CD14-positive monocyte (primary cell): ENCODE results near the gene LRIF1. TPM values are rescaled to one million over a fixed set of nuclear protein-coding genes. Genes with fewer than 3 reads are reported as not detected.

Experiments
- DNase-seq, 3 donors: peaks; one replicate each; pipeline ENCODE4 v3.0.0-alpha.2; 2011 to 2022
- H2AFZ ChIP-seq: 2 replicates; pipeline ENCODE4 v1.6.0; 2012; ENCODE audit warnings: mild to moderate bottlenecking, low read depth, low read length, inconsistent platforms; ENCODE audit not compliant: insufficient read depth, poor library complexity, severe bottlenecking
- H3K27ac ChIP-seq, 2 donors: 1 replicate in 1 of 2; 2 replicates in 1 of 2; pipeline ENCODE4 v1.5.1; 2012 to 2013; ENCODE audit warnings: low read length in 2 of 2, control low read depth in 1 of 2, inconsistent platforms in 1 of 2, low read depth in 1 of 2, mild to moderate bottlenecking in 1 of 2
- H3K27me3 ChIP-seq, 2 donors: one replicate each; pipeline versions ENCODE4 v1.6.0 to v1.6.1; 2011 to 2013; ENCODE audit warnings: low read length in 2 of 2; ENCODE audit not compliant: control insufficient read depth in 2 of 2, insufficient read depth in 2 of 2
- H3K36me3 ChIP-seq, 2 donors: replicated peaks in 1 of 2; 1 replicate in 1 of 2; 2 replicates in 1 of 2; pipeline versions ENCODE4 v1.5.1 to v1.6.1; 2012 to 2013; ENCODE audit warnings: low read length in 2 of 2, control low read depth in 1 of 2, inconsistent platforms in 1 of 2, mild to moderate bottlenecking in 1 of 2; ENCODE audit not compliant: insufficient read depth in 2 of 2, control insufficient read depth in 1 of 2
- H3K4me1 ChIP-seq, 2 donors: 1 replicate in 1 of 2; 2 replicates in 1 of 2; pipeline versions ENCODE4 v1.5.1 to v1.6.1; 2012 to 2013; ENCODE audit warnings: low read length in 2 of 2, control low read depth in 1 of 2, inconsistent platforms in 1 of 2, mild to moderate bottlenecking in 1 of 2, moderate library complexity in 1 of 2; ENCODE audit not compliant: insufficient read depth in 2 of 2, control insufficient read depth in 1 of 2
- H3K4me2 ChIP-seq: replicated peaks from 2 replicates; pipeline ENCODE3; 2012; ENCODE audit warnings: low read length, moderate library complexity, mild to moderate bottlenecking; ENCODE audit not compliant: poor library complexity, severe bottlenecking; ENCODE audit errors: extremely low read depth
- H3K4me3 ChIP-seq, 3 experiments: fragments of 200-600 bp in 1 of 3; sonication (generic) in 1 of 3; replicated peaks in 1 of 3; 1 replicate in 2 of 3; 2 replicates in 1 of 3; pipeline ENCODE4 v1.5.1; 2011 to 2013; ENCODE audit warnings: low read length in 3 of 3, mild to moderate bottlenecking in 3 of 3, control low read depth in 2 of 3, low read depth in 2 of 3, inconsistent platforms in 1 of 3, moderate library complexity in 1 of 3
- H3K79me2 ChIP-seq: 2 replicates; pipeline ENCODE4 v1.6.0; 2012; ENCODE audit warnings: mild to moderate bottlenecking, control low read depth, inconsistent platforms, low read length, moderate library complexity; ENCODE audit not compliant: insufficient read depth
- H3K9ac ChIP-seq: 2 replicates; pipeline ENCODE4 v1.6.0; 2017; ENCODE audit warnings: low read length, mild to moderate bottlenecking; ENCODE audit not compliant: insufficient read depth, poor library complexity, severe bottlenecking
- H3K9me3 ChIP-seq, 2 donors: replicated peaks in 1 of 2; 1 replicate in 1 of 2; 2 replicates in 1 of 2; pipeline versions ENCODE4 v1.5.1 to v1.6.1; 2012 to 2013; ENCODE audit warnings: low read length in 2 of 2, control low read depth in 1 of 2; ENCODE audit not compliant: control insufficient read depth in 1 of 2, insufficient read depth in 1 of 2
- H4K20me1 ChIP-seq: 2 replicates; pipeline ENCODE4 v1.6.0; 2012; ENCODE audit warnings: mild to moderate bottlenecking, low read length, control low read depth, moderate library complexity; ENCODE audit not compliant: insufficient read depth
- H3K27ac Mint-ChIP-seq, 7 donors: one replicate each; pipeline ENCODE4 v1.8.0; 2020; ENCODE audit warnings: mild to moderate bottlenecking in 7 of 7, mixed read lengths in 7 of 7, moderate library complexity in 6 of 7, inconsistent platforms in 2 of 7
- H3K27me3 Mint-ChIP-seq, 3 donors: one replicate each; pipeline ENCODE4 v1.8.0; 2021 to 2022; ENCODE audit warnings: low read depth in 3 of 3, mild to moderate bottlenecking in 3 of 3, mixed read lengths in 3 of 3, moderate library complexity in 3 of 3, inconsistent platforms in 1 of 3
- H3K36me3 Mint-ChIP-seq, 2 donors: one replicate each; pipeline ENCODE4 v1.8.0; 2020; ENCODE audit warnings: mixed read lengths in 2 of 2, inconsistent platforms in 1 of 2, mild to moderate bottlenecking in 1 of 2
- H3K4me1 Mint-ChIP-seq: one replicate; pipeline ENCODE4 v1.8.0; 2020; ENCODE audit warnings: mild to moderate bottlenecking, mixed read lengths
- H3K4me3 Mint-ChIP-seq, 2 donors: one replicate each; pipeline ENCODE4 v1.8.0; 2020; ENCODE audit warnings: mild to moderate bottlenecking in 2 of 2, mixed read lengths in 2 of 2, moderate library complexity in 1 of 2
- H3K9me3 Mint-ChIP-seq, 7 donors: one replicate each; pipeline ENCODE4 v1.8.0; 2020 to 2022; ENCODE audit warnings: mixed read lengths in 7 of 7, mild to moderate bottlenecking in 6 of 7, moderate library complexity in 6 of 7, inconsistent platforms in 2 of 7
- WGBS: methylation state at CpG from one replicate; pipeline ENCODE4 v1.1.5; 2013; ENCODE audit warnings: missing lambda C conversion rate; ENCODE audit not compliant: insufficient coverage; 5-methylcytosine and 5-hydroxymethylcytosine counted together
- intact Hi-C, 2 donors: fragments of 100-400 bp; cut with micrococcal nuclease; formaldehyde crosslinking; loops; one replicate each; pipeline versions ENCODE4 v1.15.0 to v1.15.1; 2023
- polyA plus RNA-seq, 3 donors: library from polyadenylated mRNA; depleted of rRNA in 1 of 3; unstranded in 2 of 3; stranded (reverse) in 1 of 3; fragments of 300-500 nt in 2 of 3; fragments of >200 nt in 1 of 3; fragmentation: Illumina TruSeq in 2 of 3; gene quantifications; 1 replicate in 2 of 3; 2 replicates in 1 of 3; pipeline ENCODE4 v1.2.3, GENCODE V29; 2012 to 2021
- TF ChIP-seq, protein P1 (sequence below): fragments of 200-600 bp; IDR thresholded peaks from one replicate; pipeline ENCODE4 v1.8.0; 2022; ENCODE audit warnings: antibody characterized with exemption, mild to moderate bottlenecking

The LRIF1 gene
- polyA plus RNA-seq, 3 donors, result 1.8 to 8.2 (median 4.0) TPM

DNA sequence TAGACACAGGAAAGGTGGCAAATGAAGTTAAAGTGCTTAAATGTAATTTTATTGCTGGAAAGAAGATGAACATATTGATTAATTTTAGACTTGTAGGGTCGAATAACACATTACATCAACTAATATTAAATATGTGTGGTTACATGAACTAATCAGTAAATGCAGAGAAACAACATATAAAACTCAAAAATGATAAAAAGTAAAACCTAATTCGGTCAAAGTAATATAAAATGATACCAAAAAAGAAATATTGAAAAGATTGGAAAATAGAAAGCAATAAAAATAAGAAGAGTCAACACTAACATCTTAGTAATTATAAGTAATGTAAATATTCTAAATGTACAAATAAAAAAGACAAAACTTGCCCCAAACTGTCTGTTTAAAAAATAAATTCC is 47.5 kb downstream of the LRIF1 start:
- Histone ChIP-seq H3K9me3 (peaks cover 8 to 20% of the 10 kb centered on the region in 2 donors), H4K20me1 (no peaks in the 10 kb centered on the region), H2AFZ (no peak overlapping the region), H3K36me3 (no peaks in the 10 kb centered on the region), H3K4me3 (peak overlapping the region in 1 of 3 experiments; percentile 33), H3K4me1 (peaks cover 5 to 6% of the 10 kb centered on the region in 2 donors), H3K4me2 (peak overlapping the region; percentile 39), H3K9ac (no peak overlapping the region), H3K79me2 (no peaks in the 10 kb centered on the region), H3K27ac (no peak overlapping the region), H3K27me3 (no peaks in the 10 kb centered on the region)
- Mint-ChIP-seq H3K36me3 (peaks cover 0 to 2% of the 10 kb centered on the region in 2 donors), H3K27ac (no peak overlapping the region), H3K9me3 (peaks cover 10 to 35% (median 30%) of the 10 kb centered on the region in 7 donors), H3K4me3 (no peak overlapping the region), H3K27me3 (peaks cover 2 to 4% (median 2%) of the 10 kb centered on the region in 3 donors), H3K4me1 (peaks cover 10% of the 10 kb centered on the region)
- intact Hi-C loops, result no loop called here
- DNase-seq, result no peak
- TF ChIP-seq, protein P1, sequence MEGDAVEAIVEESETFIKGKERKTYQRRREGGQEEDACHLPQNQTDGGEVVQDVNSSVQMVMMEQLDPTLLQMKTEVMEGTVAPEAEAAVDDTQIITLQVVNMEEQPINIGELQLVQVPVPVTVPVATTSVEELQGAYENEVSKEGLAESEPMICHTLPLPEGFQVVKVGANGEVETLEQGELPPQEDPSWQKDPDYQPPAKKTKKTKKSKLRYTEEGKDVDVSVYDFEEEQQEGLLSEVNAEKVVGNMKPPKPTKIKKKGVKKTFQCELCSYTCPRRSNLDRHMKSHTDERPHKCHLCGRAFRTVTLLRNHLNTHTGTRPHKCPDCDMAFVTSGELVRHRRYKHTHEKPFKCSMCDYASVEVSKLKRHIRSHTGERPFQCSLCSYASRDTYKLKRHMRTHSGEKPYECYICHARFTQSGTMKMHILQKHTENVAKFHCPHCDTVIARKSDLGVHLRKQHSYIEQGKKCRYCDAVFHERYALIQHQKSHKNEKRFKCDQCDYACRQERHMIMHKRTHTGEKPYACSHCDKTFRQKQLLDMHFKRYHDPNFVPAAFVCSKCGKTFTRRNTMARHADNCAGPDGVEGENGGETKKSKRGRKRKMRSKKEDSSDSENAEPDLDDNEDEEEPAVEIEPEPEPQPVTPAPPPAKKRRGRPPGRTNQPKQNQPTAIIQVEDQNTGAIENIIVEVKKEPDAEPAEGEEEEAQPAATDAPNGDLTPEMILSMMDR, result no peak
- whole genome bisulfite sequencing, result no CpG with 5 or more reads among the region's 2 CpGs

DNA sequence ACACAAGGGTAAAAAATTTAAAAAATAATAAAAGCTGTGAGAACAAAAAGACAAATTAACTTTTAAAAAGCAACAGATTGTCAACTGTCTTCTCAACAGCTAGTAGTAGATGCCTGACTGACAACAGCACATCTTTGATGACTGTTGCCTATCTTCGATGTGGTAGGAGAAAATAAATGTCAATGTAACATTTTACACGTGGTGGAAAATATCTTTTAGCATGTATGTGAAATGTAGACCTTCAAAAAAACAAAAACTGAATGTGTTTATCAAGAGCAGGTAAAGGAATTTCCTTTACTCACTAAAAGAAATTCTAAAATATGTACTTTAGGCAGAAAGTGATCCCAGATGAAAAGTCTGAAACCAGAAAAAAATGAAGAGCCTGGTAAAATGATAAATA is 47.9 kb downstream of the LRIF1 start:
- no CpG with 5 or more reads among the region's 2 CpGs for WGBS
- H3K9ac ChIP-seq, result no peak overlapping the region
- TF ChIP-seq, protein P1, result no peak
- no peaks in the 10 kb centered on the region for H3K79me2 ChIP-seq
- no peak overlapping the region for H3K4me3 Mint-ChIP-seq
- H3K4me2 ChIP-seq, result no peak overlapping the region
- intact Hi-C loops, result no loop called here
- H3K36me3 ChIP-seq, result no peaks in the 10 kb centered on the region
- H3K27me3 ChIP-seq, result no peaks in the 10 kb centered on the region
- no peak for DNase-seq
- H4K20me1 ChIP-seq, result no peaks in the 10 kb centered on the region
- H3K27me3 Mint-ChIP-seq, result peaks cover 2 to 5% (median 3%) of the 10 kb centered on the region in 3 donors
- no peak overlapping the region for H2AFZ ChIP-seq
- H3K27ac ChIP-seq, result no peak overlapping the region
- H3K4me1 ChIP-seq, result peaks cover 5 to 6% of the 10 kb centered on the region in 2 donors
- peaks cover 0 to 2% of the 10 kb centered on the region in 2 donors for H3K36me3 Mint-ChIP-seq
- peaks cover 10% of the 10 kb centered on the region for H3K4me1 Mint-ChIP-seq
- peaks cover 13 to 40% (median 34%) of the 10 kb centered on the region in 7 donors for H3K9me3 Mint-ChIP-seq
- H3K4me3 ChIP-seq, result no peak overlapping the region
- no peak overlapping the region for H3K27ac Mint-ChIP-seq
- H3K9me3 ChIP-seq, result peaks cover 8 to 25% of the 10 kb centered on the region in 2 donors
